Measurements from ENCODE around the gene NCOA3.

DNA sequence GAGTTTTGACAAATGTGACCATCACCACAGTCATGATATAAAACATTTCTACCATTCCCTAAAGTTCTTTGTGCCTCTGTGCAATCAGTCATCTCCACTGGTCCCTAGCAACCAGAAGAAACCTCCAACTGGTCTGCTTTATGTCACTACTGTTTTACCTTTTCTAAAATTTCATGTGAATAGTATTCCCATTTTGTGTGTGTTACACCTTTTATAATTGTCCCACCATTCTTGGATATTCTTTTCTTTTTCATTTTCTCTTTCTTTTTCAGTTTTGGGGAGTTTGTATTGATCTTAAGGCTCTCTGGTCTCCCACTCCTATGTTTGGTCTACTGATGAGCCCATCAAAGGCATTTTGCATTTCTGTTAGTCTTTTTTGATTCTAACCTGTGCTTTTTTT is 95.4 kb downstream of the NCOA3 start:
- no peak for TF ChIP-seq ZNF8 (CRISPR knock-in tag; IDR thresholded peaks at IDR 0.05)
- TF ChIP-seq ISL1 (CRISPR knock-in tag; IDR thresholded peaks at IDR 0.05), result no peak
- TF ChIP-seq ZC3H10 (CRISPR knock-in tag; IDR thresholded peaks at IDR 0.05), result no peak
- no peak for TF ChIP-seq SNAI2 (CRISPR knock-in tag; IDR thresholded peaks at IDR 0.05)
- TF ChIP-seq, protein P1, sequence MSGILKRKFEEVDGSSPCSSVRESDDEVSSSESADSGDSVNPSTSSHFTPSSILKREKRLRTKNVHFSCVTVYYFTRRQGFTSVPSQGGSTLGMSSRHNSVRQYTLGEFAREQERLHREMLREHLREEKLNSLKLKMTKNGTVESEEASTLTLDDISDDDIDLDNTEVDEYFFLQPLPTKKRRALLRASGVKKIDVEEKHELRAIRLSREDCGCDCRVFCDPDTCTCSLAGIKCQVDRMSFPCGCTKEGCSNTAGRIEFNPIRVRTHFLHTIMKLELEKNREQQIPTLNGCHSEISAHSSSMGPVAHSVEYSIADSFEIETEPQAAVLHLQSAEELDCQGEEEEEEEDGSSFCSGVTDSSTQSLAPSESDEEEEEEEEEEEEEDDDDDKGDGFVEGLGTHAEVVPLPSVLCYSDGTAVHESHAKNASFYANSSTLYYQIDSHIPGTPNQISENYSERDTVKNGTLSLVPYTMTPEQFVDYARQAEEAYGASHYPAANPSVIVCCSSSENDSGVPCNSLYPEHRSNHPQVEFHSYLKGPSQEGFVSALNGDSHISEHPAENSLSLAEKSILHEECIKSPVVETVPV (CRISPR knock-in tag; IDR thresholded peaks at IDR 0.05), result no peak
- TF ChIP-seq ZFP3 (CRISPR knock-in tag; IDR thresholded peaks at IDR 0.05), result no peak
- no peak for TF ChIP-seq ZFP30 (CRISPR knock-in tag; IDR thresholded peaks at IDR 0.05)
- no peak for TF ChIP-seq ESRRG (CRISPR knock-in tag; IDR thresholded peaks at IDR 0.05)
- TF ChIP-seq BACH2 (CRISPR knock-in tag; IDR thresholded peaks at IDR 0.05; ENCODE audit: borderline replicate concordance), result no peak
- TF ChIP-seq, protein P2, sequence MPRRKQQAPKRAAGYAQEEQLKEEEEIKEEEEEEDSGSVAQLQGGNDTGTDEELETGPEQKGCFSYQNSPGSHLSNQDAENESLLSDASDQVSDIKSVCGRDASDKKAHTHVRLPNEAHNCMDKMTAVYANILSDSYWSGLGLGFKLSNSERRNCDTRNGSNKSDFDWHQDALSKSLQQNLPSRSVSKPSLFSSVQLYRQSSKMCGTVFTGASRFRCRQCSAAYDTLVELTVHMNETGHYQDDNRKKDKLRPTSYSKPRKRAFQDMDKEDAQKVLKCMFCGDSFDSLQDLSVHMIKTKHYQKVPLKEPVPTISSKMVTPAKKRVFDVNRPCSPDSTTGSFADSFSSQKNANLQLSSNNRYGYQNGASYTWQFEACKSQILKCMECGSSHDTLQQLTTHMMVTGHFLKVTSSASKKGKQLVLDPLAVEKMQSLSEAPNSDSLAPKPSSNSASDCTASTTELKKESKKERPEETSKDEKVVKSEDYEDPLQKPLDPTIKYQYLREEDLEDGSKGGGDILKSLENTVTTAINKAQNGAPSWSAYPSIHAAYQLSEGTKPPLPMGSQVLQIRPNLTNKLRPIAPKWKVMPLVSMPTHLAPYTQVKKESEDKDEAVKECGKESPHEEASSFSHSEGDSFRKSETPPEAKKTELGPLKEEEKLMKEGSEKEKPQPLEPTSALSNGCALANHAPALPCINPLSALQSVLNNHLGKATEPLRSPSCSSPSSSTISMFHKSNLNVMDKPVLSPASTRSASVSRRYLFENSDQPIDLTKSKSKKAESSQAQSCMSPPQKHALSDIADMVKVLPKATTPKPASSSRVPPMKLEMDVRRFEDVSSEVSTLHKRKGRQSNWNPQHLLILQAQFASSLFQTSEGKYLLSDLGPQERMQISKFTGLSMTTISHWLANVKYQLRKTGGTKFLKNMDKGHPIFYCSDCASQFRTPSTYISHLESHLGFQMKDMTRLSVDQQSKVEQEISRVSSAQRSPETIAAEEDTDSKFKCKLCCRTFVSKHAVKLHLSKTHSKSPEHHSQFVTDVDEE (CRISPR knock-in tag; IDR thresholded peaks at IDR 0.05), result no peak
- no peak for TF ChIP-seq RARB (CRISPR knock-in tag; IDR thresholded peaks at IDR 0.05)
- TF ChIP-seq ZNF70 (CRISPR knock-in tag; IDR thresholded peaks at IDR 0.05), result no peak
- TF ChIP-seq, protein P3, sequence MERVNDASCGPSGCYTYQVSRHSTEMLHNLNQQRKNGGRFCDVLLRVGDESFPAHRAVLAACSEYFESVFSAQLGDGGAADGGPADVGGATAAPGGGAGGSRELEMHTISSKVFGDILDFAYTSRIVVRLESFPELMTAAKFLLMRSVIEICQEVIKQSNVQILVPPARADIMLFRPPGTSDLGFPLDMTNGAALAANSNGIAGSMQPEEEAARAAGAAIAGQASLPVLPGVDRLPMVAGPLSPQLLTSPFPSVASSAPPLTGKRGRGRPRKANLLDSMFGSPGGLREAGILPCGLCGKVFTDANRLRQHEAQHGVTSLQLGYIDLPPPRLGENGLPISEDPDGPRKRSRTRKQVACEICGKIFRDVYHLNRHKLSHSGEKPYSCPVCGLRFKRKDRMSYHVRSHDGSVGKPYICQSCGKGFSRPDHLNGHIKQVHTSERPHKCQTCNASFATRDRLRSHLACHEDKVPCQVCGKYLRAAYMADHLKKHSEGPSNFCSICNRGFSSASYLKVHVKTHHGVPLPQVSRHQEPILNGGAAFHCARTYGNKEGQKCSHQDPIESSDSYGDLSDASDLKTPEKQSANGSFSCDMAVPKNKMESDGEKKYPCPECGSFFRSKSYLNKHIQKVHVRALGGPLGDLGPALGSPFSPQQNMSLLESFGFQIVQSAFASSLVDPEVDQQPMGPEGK (CRISPR knock-in tag; IDR thresholded peaks at IDR 0.05; ENCODE audit: borderline replicate concordance), result no peak
- TF ChIP-seq CSDC2 (CRISPR knock-in tag; IDR thresholded peaks at IDR 0.05), result no peak
